ENCODE data around the gene CCDC167.
"Not testable (repeated sequence)": the region's sequence is repeated elsewhere in the genome, so short reads cannot be mapped to it uniquely, and the experiment has no call there.

The CCDC167 gene

DNA sequence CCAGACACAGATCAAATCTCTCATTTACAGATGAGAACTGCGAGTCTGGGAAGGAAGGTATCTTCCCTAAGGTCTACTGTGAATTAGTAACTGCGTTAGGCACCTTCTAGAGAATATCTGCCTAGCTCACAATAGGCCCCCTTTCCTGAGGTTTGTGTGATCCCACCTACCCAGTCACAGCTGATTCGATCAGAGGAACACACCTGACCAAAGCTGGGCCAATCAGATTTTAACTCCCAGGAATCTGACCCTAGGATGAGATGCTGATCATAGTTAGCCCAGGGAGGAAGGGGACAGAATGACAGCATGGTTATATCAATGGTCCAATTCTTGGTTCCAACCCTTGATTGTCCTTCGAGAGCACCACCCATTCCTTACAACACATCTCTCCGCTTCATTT lies 7.4 kb upstream of the CCDC167 start:
- no peak for DNase-seq

- DNase-seq: no peak
Observed at GRCh38 chr6:37506479-37506878, 6.8 kb upstream of the CCDC167 start.

DNA sequence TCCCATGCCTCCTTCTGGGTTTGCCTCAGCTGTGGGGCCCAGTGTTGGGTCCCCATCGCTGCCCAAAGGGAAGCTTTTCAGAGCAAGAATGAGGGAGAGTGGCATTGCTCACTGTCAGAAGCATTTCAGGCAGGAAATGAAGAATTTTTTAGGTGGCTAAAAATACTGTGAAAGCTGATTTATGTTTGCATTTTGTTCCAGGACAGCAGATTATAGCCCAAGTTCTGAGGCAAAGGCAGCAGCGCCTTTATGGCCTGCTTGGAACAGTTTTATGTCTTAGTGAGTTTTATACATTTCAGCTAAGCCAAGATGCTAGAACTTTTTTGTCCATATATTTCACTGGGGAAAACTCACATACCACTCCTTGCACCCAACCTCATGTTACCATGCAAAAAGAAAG lies 4.3 kb upstream of the CCDC167 start:
- DNase-seq: no peak

DNA sequence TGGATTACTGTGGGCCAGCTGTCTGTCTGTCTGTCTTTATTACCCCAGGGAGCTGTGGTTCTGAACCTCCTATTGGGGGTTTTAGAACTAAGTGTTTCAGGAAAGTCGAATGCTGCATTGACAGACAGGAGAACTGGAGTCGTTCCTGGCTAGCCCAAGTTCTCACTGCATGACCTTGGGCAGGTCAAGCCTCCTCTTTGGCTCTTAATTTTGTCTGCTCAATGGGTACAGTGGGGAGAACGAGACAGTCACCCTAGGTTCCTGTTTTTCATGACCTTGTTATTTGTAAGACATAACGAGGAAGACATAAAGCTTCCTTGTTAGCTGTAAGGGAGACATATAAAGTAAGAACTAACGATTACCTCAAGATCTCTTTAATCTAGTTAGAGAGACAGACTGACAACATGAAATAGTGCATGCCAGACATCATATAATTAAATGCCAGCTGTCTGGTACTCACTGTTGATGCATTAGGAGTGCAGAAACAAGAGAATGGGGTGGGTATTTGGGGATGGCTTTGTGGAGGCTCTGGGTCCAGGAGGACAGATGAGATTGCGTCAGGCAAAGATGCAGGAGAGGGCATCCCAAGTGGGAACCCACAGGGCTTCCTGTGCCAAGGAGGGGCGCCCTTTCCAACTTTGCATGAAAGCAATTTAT lies 3.7 kb upstream of the CCDC167 start:
- no peak for DNase-seq

DNA sequence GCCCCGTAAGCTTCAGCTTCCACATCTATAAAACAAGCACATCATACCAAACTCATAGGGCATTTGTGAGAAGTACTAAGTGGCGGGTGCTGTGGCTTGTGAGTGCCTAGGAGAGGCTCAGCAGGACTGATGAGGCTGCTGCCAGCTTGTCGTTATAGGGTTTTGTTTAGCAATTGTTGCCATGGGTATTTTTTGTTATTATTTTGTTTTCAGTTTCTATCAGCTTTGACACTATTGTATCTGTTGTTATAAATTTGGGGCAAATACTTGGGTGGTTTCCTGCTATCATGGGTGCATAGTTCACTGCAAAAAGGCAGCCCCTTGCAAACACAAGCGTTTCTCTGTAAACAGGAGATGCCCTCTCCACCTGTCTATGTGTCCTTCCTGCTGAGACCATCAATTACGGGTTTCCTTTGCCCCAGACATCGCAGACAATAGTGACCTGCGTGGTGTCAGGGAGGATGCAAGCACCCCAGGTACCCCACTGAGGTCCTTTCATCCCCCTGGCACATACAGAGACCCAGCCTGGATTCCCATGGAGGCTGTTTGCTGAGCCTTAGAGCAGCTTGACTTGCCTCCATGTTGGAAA lies 3.1 kb upstream of the CCDC167 start:
- DNase-seq: peak; percentile 68

DNA sequence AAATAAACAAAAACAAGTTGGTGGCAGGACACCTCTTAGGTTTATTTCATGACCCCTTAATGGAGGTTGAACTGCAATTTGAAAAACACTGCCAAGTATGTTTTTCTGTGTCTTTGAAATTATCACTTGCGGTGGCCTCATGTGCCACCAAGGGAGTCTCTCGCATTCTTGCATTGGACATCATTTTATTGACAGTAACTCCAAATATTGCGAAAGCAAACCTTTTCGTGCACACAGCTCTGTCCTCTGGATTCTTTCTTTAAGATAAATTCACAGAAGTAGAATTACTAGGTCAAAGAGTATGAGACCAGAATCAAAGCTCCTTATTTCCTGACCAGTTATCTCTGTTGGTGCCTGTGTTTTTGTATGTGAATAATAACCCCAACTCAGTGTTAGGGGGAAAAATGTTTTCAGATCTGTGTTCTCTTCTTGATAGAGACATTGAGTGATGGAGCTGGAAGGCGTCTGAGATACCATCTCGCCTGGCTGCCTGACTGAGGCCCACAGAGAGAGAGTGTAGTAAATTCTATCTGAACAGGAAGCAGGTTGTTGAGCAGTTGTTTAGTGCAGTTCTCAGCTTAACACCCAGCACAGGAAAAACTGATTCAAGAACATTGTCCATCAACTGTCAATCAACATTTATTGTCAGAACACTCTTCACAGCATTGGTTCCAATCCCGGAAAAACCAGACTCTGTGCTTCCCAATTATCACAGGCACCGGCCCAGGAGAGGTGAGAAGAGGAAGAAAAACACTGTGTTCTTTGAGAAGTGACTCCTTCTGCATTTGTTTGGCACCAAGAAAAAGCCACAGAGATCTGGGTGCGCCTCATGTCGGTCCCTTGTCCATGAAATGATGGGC lies 2.2 kb upstream of the CCDC167 start:
- peak; percentile 41 for DNase-seq

DNA sequence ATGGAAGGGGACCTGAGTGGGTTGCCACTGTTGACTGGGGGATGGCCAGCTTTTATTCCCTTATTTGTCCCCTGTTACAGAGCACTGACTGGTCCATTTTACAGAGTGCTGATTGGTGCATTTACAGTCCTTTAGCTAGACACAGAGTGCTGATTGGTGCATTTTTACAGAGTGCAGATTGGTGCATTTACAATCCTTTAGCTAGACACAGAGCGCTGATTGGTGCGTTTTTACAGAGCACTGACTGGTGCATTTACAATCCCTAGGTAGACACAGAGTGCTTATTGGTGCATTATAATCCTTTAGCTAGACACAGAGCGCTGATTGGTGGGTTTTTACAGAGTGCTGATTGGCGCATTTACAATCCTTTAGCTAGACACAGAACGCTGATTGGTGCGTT lies 1.2 kb upstream of the CCDC167 start:
- not testable (repeated sequence) for DNase-seq

GRCh38 chr6:37500294-37500608 lies 558 bp upstream of the CCDC167 start:
- no peak for DNase-seq

DNA sequence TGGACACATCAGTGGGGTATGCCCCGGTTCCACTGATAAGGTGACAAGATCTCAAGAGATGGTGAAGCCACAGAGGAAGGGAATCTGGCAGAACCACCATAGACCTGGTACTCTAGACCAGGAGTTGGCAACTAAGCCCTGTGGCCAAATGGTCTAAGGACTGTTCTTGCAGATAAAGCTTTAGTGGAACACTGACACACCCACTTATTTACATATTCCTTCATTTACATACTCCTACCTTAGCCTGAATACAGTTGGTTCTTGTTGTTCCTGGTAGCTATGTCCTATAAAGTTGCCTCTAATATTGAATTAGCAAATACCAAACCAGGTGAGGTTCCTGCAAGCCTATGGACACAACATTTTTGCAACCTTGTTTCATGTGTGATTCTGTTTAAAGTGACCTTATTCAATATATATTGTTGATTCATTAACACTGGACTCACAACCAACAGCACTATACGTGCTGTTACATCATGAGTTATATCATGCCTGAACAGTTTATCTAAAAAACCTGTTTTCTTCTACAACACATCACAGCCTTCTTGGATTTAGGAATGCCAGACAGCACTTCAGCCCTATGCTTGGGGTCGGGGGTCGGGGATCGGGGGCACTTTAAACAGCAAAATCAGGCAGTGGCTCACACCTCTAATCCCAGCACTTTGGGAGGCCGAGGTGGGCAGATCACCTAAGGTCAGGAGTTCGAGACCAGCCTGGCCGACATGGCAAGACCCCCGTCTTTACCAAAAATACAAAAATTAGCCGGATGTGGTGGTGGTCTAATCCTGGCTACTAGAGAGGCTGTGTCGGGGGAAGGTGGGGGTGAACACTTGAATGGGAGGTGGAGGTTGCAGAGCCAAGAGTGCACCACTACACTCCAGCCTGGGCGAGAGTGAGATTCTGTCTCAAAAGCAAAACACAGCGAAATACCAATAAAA lies 2.5 kb downstream of the CCDC167 start:
- no peak for DNase-seq

DNA sequence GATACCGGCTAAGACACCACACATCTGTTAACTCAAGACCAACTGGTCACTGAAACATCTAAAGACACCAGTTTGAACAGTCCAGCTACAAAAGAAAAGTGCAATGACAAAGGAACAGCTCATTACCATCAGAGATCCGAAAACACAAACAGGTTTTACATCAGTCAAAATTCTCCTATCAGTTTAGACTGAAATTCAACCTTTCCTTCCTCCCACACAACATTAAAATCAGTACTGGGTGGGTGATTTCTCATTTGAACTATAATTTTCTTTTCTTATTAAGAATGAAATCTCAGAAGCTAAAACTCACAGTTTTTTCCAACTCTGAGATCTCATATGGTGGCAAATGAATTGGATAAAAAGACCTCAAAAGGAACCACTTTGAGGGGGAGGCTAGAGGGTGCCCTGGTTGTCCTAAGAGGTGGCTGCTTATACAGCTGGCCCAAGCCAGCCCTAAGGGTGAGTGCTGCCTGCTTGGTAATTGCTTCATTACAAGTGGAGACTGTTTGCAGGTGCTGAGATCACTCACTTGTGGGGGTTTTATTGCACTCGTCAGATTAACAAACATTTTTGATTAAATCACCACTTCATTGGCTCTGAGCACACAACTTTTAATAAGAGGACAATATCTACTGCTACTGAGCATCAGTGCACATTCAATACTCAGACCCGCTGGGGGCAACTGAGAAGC lies 4.3 kb downstream of the CCDC167 start:
- no peak for DNase-seq

DNA sequence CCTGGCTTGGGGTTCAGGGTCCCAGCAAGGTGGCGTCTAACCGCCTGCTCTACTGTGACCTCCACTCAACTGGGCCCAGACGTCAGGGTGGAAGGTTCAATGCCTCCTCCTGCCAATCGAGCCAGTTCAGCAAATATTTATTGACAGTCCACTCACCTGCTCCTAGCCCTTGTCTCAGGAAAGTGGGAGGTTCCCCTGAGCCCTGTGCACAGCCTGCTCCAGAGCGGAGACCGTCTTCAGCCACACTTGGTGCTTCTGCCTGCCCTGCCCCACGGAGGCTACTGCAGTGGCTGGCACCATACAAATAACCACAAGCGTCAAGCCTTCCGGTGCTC lies 6.1 kb downstream of the CCDC167 start:
- no peak for DNase-seq

GRCh38 chr6:37492991-37493660 lies 6.6 kb downstream of the CCDC167 start:
- DNase-seq: no peak

DNA sequence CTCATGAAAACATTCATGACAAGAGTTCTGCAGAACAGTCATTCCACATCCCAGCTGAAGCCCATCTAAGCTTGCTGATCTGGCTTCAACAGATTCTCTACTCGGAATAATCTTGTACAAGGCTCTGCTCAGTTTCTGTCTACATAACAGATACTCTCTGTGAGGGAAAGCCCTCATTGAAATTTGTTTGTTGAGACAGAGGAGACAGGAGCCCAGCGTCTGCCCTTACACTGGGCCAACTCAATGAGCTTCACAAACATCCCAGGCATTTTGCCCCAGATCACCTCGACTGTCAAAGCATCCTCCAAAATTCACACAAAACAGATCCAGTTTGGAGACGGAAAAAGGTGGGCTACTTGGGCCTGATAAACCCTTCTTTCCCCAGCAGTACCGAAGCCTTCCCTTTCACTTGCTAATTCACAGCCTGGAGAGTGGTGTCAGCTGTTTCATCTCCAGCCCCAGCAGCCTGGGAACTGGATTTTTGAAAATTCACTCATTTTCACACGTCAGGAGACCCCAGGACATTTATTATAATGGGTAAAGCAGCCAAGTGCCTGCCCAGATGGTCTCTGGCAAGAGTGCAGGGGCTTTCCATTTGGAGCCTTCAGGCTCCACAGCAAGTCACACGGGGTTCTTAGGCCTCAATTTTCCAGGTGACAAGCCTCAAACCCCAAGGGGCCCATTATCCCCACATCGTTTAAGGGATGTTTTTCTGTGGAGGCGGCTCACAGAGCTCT lies 7.3 kb downstream of the CCDC167 start:
- DNase-seq: no peak

- no peak for DNase-seq
Observed at GRCh38 chr6:37491830-37492208, 7.9 kb downstream of the CCDC167 start.

DNA sequence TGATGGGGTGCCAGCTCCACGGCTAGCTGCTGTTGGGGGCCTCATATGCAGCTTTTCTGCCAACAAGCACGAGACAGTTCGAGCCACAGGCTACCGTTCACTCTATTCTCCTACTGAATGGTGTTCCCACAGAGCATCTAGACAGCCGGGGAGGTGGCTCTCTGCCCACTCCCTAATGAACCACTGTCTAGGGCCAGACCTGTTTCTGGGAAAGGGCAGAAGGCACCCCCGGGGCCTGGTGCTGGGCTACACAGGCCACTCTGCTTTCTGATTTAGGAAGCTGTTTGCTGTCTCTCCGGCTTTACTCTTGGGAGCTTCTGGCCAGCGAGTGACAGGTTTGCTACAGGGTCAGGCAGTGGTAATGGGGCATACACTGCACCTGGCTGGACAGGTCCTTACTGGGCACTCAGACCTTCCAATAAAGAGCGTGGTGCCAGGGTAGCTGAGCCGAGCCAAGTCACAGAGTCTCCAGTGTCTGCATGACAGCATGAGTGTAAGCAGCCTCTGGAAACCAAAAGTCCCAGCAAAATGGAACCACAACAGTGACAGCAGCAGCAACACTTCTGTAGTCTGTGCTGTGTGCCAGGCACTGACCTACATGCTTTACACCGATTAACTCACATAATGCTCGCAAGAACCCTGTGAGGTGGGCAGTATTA lies 8.4 kb downstream of the CCDC167 start:
- no peak for DNase-seq

- DNase-seq: no peak
Observed at GRCh38 chr6:37490536-37491170, 9.0 kb downstream of the CCDC167 start.

DNA sequence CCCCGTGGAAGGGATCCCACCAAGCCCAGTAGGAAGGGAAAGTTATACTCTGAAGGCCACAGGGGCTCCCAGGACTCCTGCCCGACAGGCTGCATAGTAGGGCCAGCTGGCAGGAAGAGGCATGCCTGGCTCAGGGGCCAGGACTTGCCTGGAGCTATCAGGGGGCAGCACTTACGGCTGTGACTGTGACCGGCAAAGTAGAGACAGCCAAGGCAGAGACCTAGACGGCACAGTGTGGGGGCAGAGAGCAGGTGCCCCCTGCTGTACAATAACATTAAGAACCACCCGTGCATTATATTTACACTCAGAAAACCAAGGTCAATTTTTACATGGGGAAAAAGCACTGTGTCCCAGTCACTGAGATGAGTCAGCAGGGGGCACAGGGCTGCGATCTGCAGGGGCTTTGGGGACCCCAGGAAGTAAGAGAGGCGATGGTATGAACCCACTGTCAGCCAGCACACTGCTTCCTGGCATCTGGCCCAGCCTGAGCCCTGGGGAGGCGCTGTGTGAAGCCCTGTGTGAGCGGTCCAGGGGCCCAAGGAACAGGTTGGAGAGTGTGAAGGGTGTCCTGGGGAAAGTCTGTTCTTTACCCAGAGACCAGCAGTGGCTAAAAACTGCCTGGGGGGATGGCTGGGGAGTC lies 9.9 kb downstream of the CCDC167 start:
- DNase-seq: no peak

GRCh38 chr6:37488476-37488875 lies 11.2 kb downstream of the CCDC167 start:
- DNase-seq: no peak

DNA sequence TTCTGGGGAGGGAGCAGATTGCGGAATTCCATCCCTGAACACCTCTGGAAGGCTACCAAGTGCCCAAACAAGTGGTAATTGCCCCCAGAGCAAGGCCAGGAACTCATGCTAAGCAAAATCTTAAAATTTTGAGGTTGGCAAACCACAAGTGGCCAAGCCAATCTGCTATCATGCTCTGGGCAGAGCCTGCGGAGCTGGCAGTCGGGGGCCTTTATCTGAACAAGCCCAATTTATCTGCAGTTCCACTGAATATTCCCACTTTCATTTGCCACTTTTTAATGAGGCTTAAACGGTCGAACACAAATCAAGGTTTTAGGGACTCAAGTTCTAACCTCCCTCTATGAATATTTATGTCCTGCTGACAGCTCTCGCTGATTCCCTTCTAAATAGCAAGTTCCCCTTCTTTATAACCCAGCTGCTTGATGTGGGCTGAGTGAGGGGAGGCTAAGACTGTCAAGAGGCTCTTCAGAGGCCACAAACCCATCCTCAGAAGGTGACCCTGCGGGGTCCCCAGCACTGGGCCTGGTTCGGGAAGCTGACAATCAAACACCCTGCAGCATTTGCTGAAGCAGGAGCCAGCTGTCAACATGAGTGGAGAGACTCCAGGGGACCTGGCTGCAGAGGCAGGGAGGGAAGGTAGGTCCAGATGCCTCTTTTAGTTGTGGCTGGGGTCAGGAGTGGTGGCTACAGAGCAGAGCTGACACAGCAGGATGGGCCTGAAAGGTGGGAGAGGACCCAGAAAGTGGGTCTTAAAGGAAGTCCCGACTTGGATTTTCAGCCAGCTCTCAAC lies 11.9 kb downstream of the CCDC167 start:
- DNase-seq: no peak

Data from activated CD4-positive, alpha-beta T cell treated with anti-CD3 and anti-CD28 coated beads, Interleukin-2, amount 50 U/mL, for 1 hour (primary cell).